A549 (cell line): ENCODE data around the gene CDK5R1. TPM values are rescaled to one million over a fixed set of nuclear protein-coding genes. Genes with fewer than 3 reads are reported as not detected.

Experiments used
- ATAC-seq, 2 experiments: fragments of 200-7000 bp in 1 of 2; fragments of >200 bp in 1 of 2; cut with Nextera tagmentation in 1 of 2; cut with Tn5 transposase in 1 of 2; 3 replicates each; pipeline versions ENCODE4 v1.8.0 to v1.9.1; 2018 to 2020; ENCODE audit warnings: mild to moderate bottlenecking in 1 of 2, moderate library complexity in 1 of 2
- CTCF ChIA-PET: fragments of 300-600 bp; sonication (Branson Sonifier 250); formaldehyde crosslinking; extraction: SDS; loops from one replicate; lab custom pipeline; 2021; ENCODE audit warnings: antibody characterized with exemption, inconsistent platforms; lab: Yijun Ruan, JAX
- POLR2A ChIA-PET: fragments of 350-600 bp; formaldehyde crosslinking; extraction: SDS; loops from one replicate; lab custom pipeline; 2021; ENCODE audit warnings: antibody characterized with exemption, inconsistent platforms; lab: Yijun Ruan, JAX
- DNase-seq, 2 experiments: peaks; one replicate each; pipeline versions ENCODE4 v3.0.0 to v3.0.0-alpha.2; 2011 to 2016; ENCODE audit warnings: low read depth in 1 of 2, low spot score in 1 of 2
- FAIRE-seq: peaks from 2 replicates; lab custom pipeline; 2011; peaks lifted over from hg19 to GRCh38; lab: Jason Lieb, UNC
- H3K27ac ChIP-seq, 2 experiments: fragments of >200 bp; sonication (Bioruptor Twin); formaldehyde crosslinking; 3 replicates each; pipeline ENCODE4 v1.5.1; 2016 to 2017
- H3K4me1 ChIP-seq: fragments of >200 bp; sonication (Bioruptor Twin); formaldehyde crosslinking; 3 replicates; pipeline ENCODE4 v1.6.1; 2016
- H3K4me2 ChIP-seq: fragments of >200 bp; sonication (Bioruptor Twin); formaldehyde crosslinking; 3 replicates; pipeline ENCODE4 v1.6.1; 2016
- H3K4me3 ChIP-seq: fragments of >200 bp; sonication (Bioruptor Twin); formaldehyde crosslinking; 3 replicates; pipeline ENCODE4 v1.5.1; 2016
- H3K9me3 ChIP-seq: fragments of >200 bp; sonication (Bioruptor Twin); formaldehyde crosslinking; 3 replicates; pipeline ENCODE4 v1.6.1; 2016
- BCL3 ChIP-seq: fragments of >200 bp; sonication (Bioruptor Twin); formaldehyde crosslinking; IDR thresholded peaks from 3 replicates; pipeline ENCODE4 v1.6.1; 2016
- BHLHE40 ChIP-seq: IDR thresholded peaks from 2 replicates; pipeline ENCODE4 v1.6.1; 2012; ENCODE audit warnings: low read depth, low read length, inconsistent platforms
- CBX8 ChIP-seq: fragments of 200-600 bp; sonication (generic); IDR thresholded peaks from 2 replicates; pipeline ENCODE4 v1.6.1; 2016
- CTCF ChIP-seq: fragments of >200 bp; sonication (Bioruptor Twin); formaldehyde crosslinking; IDR thresholded peaks from 3 replicates; pipeline ENCODE4 v1.5.1; 2016
- EHF ChIP-seq: fragments of 250-450 bp; sonication (Bioruptor Pico); IDR thresholded peaks from 2 replicates; pipeline ENCODE4 v1.5.0; 2020; ENCODE audit warnings: mild to moderate bottlenecking
- EHMT2 ChIP-seq: fragments of 200-600 bp; sonication (generic); IDR thresholded peaks from 2 replicates; pipeline ENCODE4 v1.6.1; 2016; ENCODE audit warnings: antibody characterized with exemption, low read depth, mild to moderate bottlenecking, moderate library complexity
- ELK1 ChIP-seq: fragments of 150-350 bp; IDR thresholded peaks from 2 replicates; pipeline ENCODE4 v1.6.1; 2014; ENCODE audit warnings: low read depth, mild to moderate bottlenecking, low read length
- ESRRA ChIP-seq: fragments of 150-350 bp; IDR thresholded peaks from 2 replicates; pipeline ENCODE4 v1.6.1; 2014; ENCODE audit warnings: mild to moderate bottlenecking, low read length, borderline replicate concordance
- GATA3 ChIP-seq: IDR thresholded peaks from 2 replicates; pipeline ENCODE4 v1.6.1; 2012; ENCODE audit warnings: borderline replicate concordance
- HDAC2 ChIP-seq: fragments of 200-600 bp; sonication (generic); IDR thresholded peaks from 2 replicates; pipeline ENCODE4 v1.6.1; 2016
- HOXB5 ChIP-seq: fragments of 250-450 bp; sonication (Bioruptor Pico); IDR thresholded peaks from 2 replicates; pipeline ENCODE4 v1.5.0; 2020; ENCODE audit warnings: mild to moderate bottlenecking, moderate library complexity
- JUN ChIP-seq, 2 experiments: fragments of >200 bp; sonication (Bioruptor Twin); formaldehyde crosslinking; IDR thresholded peaks; 2 replicates in 1 of 2; 3 replicates in 1 of 2; pipeline ENCODE4 v1.6.1; 2016 to 2017
- KDM5A ChIP-seq: fragments of 200-600 bp; sonication (generic); IDR thresholded peaks from 2 replicates; pipeline ENCODE4 v1.6.1; 2016; ENCODE audit warnings: antibody characterized with exemption, mild to moderate bottlenecking
- MAX ChIP-seq: IDR thresholded peaks from 2 replicates; pipeline ENCODE4 v1.6.1; 2012
- NFE2L2 ChIP-seq: fragments of 150-350 bp; conservative IDR thresholded peaks from 2 replicates; pipeline ENCODE4 v1.6.1; 2014; ENCODE audit warnings: low read length
- PBX3 ChIP-seq: IDR thresholded peaks from 2 replicates; pipeline ENCODE4 v1.6.1; 2012
- PHF8 ChIP-seq: fragments of 200-600 bp; sonication (generic); IDR thresholded peaks from 2 replicates; pipeline ENCODE4 v1.6.1; 2016; ENCODE audit warnings: low read depth, mild to moderate bottlenecking, antibody characterized with exemption, moderate library complexity, borderline replicate concordance
- POLR2A ChIP-seq: IDR thresholded peaks from 2 replicates; pipeline ENCODE4 v1.6.1; 2012; ENCODE audit warnings: mild to moderate bottlenecking, low read length
- SMC3 ChIP-seq: fragments of >200 bp; sonication (Bioruptor Twin); formaldehyde crosslinking; IDR thresholded peaks from 3 replicates; pipeline ENCODE4 v1.6.1; 2018; ENCODE audit warnings: inconsistent platforms
- TFCP2L1 ChIP-seq: fragments of 250-450 bp; sonication (Bioruptor Pico); IDR thresholded peaks from 2 replicates; pipeline ENCODE4 v1.5.0; 2021; ENCODE audit warnings: mild to moderate bottlenecking
- TP53 ChIP-seq: fragments of 250-450 bp; sonication (Bioruptor Pico); IDR thresholded peaks from 2 replicates; pipeline ENCODE4 v1.5.0; 2021; ENCODE audit warnings: mild to moderate bottlenecking, moderate library complexity
- ZFP36 ChIP-seq: fragments of 450-650 bp; IDR thresholded peaks from 2 replicates; pipeline ENCODE4 v1.6.1; 2014; ENCODE audit warnings: borderline replicate concordance; ENCODE audit not compliant: partially characterized antibody
- ZNF302 ChIP-seq: fragments of 250-450 bp; sonication (Bioruptor Pico); IDR thresholded peaks from 2 replicates; pipeline ENCODE4 v1.9.0; 2021; ENCODE audit warnings: inconsistent platforms, mild to moderate bottlenecking, moderate library complexity
- ZSCAN20 ChIP-seq: fragments of 250-450 bp; sonication (Bioruptor Pico); IDR thresholded peaks from 2 replicates; pipeline ENCODE4 v1.8.0; 2022; ENCODE audit warnings: mild to moderate bottlenecking, moderate library complexity
- WGBS: methylation state at CpG from one replicate; pipeline ENCODE4 v1.1.6; 2017; ENCODE audit errors: missing lambda C conversion rate; 5-methylcytosine and 5-hydroxymethylcytosine counted together
- polyA plus RNA-seq, 4 experiments: library from polyadenylated mRNA; depleted of rRNA in 3 of 4; stranded (reverse); fragments of >200 nt; fragmentation: RNase III in 1 of 4; extraction: RNeasy Plus Mini Kit Qiagen cat#74134 plus additional on column Dnase treatment in 1 of 4; gene quantifications; 2 replicates in 3 of 4; 3 replicates in 1 of 4; pipeline ENCODE4 v1.2.3, GENCODE V29; 2011 to 2017

CDK5R1 gene
- polyA plus RNA-seq, 2 of the 4 experiments (the other 2 are of a cell fraction), result 0.93 to 2.8 TPM

GRCh38 chr17:32453370-32453769 lies 33.4 kb upstream of the CDK5R1 start:
- no peak for ATAC-seq
- Histone ChIP-seq H3K9me3 (no peaks in the 10 kb centered on the region), H3K4me1 (no peaks in the 10 kb centered on the region), H3K27ac (no peak overlapping the region), H3K4me2 (no peak overlapping the region), H3K4me3 (no peak overlapping the region)
- DNase-seq, result no peak
- WGBS, result 99% methylated on average over 2 of the region's 2 CpGs
- no peak for FAIRE-seq
- ChIA-PET CTCF (interaction anchor here (1.4 to 2.6 kb wide), 4 partner anchors 9 to 33 kb away, joined by 5 to 21 read pairs (median 11); partner anchors contain the start of genes CDK5R1 and PSMD11), POLR2A (no interaction called here)
- TF ChIP-seq CTCF (no peak), TFCP2L1 (CRISPR knock-in tag) (no peak), CBX8 (no peak), JUN (IDR thresholded peaks at IDR 0.05) (no peak), ZFP36 (no peak), HDAC2 (no peak), ELK1 (no peak), TP53 (CRISPR knock-in tag) (no peak), GATA3 (no peak), EHF (CRISPR knock-in tag) (no peak), SMC3 (no peak)

GRCh38 chr17:32458371-32458770 lies 28.4 kb upstream of the CDK5R1 start:
- H3K4me3 ChIP-seq, result no peak overlapping the region
- POLR2A ChIA-PET, result no interaction called here
- no peak overlapping the region for H3K4me2 ChIP-seq
- TF ChIP-seq ZNF302, result no peak
- no peak for TF ChIP-seq PHF8
- TF ChIP-seq EHMT2, result no peak
- no peak for TF ChIP-seq POLR2A
- 0 out of 3 replicates have a peak, but pooled peaks cover 3% of the 10 kb centered on the region for H3K4me1 ChIP-seq
- ATAC-seq (no peak), DNase-seq (no peak), FAIRE-seq (no peak)
- H3K27ac ChIP-seq, result no peak overlapping the region
- CTCF ChIA-PET, result interaction anchor here (3.3 kb wide), 1 partner anchor 14 kb away, joined by 21 read pairs; the partner anchor contains the start of gene PSMD11
- no peaks in the 10 kb centered on the region for H3K9me3 ChIP-seq

- Histone ChIP-seq H3K4me3 (no peak overlapping the region), H3K9me3 (no peaks in the 10 kb centered on the region), H3K27ac (no peak overlapping the region)
- ChIA-PET POLR2A (no interaction called here), CTCF (interaction anchor here (8.6 to 8.8 kb wide), 2 partner anchors 13 to 20 kb away, joined by 138 to 298 read pairs; partner anchors contain the start of genes CDK5R1 and PSMD11)
- no peak for ATAC-seq
- TF ChIP-seq KDM5A (no peak), GATA3 (no peak), BHLHE40 (no peak), BCL3 (no peak), PBX3 (no peak), PHF8 (no peak), ESRRA (no peak), ZNF302 (no peak), ZSCAN20 (no peak), NFE2L2 (no peak), ZFP36 (no peak), MAX (no peak), HOXB5 (CRISPR knock-in tag) (no peak)
- TF ChIP-seq, all 56 proteins: peak for 0
- DNase-seq (no peak), FAIRE-seq (no peak)
- 0 out of 3 replicates have a peak, but pooled peaks cover 3% of the 10 kb centered on the region for H3K4me1 ChIP-seq
- WGBS, result 94% methylated on average over 4 of the region's 4 CpGs
- no peak overlapping the region for H3K4me2 ChIP-seq
These were observed 26.7 kb upstream of the CDK5R1 start for GRCh38 chr17:32460054-32460453.
